PC-9 (cell line): ENCODE results near the gene FMO5.

Source experiments
- CTCF ChIP-seq: fragments of 200-600 bp; sonication (generic); conservative IDR thresholded peaks from 2 replicates; pipeline ENCODE4 v1.6.1; 2017; ENCODE audit warnings: mixed run types, antibody characterized with exemption, mild to moderate bottlenecking, moderate library complexity
- EZH2 ChIP-seq: fragments of 200-600 bp; sonication (generic); IDR thresholded peaks from 2 replicates; pipeline ENCODE4 v1.8.0; 2017; ENCODE audit warnings: antibody characterized with exemption, low read depth

GRCh38 chr1:147211577-147211976 lies 13.6 kb downstream of the FMO5 start:
- no peak for TF ChIP-seq CTCF
- no peak for TF ChIP-seq EZH2
